Gastrocnemius medialis (tissue), 4 donors: ENCODE data around the gene ANKLE1.

Source experiments
- CTCF ChIP-seq, 5 experiments: fragments of 450-650 bp in 3 of 5; fragments of 200-600 bp in 2 of 5; sonication (generic) in 2 of 5; IDR thresholded peaks in 4 of 5; conservative IDR thresholded peaks in 1 of 5; 1 replicate in 4 of 5; 2 replicates in 1 of 5; pipeline ENCODE4 v1.5.1; 2016 to 2019; ENCODE audit warnings: antibody characterized with exemption in 5 of 5, mild to moderate bottlenecking in 3 of 5, moderate library complexity in 3 of 5
- POLR2A ChIP-seq, 2 donors: fragments of 450-650 bp; IDR thresholded peaks; one replicate each; pipeline ENCODE4 v1.6.1; 2017; ENCODE audit warnings: antibody characterized with exemption in 2 of 2, mild to moderate bottlenecking in 2 of 2, moderate library complexity in 2 of 2

DNA sequence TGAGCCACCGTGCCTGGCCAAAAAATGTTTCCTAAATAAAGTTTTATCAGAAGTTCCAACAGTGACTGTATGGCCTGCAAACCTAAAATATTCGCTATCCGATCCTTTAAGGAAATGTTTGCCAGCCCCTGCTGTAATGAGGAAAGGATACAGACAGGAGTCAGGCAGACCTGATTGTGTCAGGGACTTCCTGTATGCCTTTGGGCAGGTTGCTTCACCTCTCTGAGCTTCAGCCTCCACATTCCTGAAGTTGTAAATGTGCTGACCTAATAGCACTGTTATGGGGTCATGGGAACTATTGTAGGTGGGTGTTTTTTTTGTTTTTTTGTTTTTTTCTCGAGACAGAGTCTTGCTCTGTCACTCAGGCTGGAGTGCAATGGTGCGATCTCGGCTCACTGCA lies 15.3 kb downstream of the ANKLE1 start:
- TF ChIP-seq CTCF (IDR thresholded peaks at IDR 0.05 in 4 of 5, conservative IDR thresholded peaks at IDR 0.05 in 1 of 5), result no peak
- TF ChIP-seq POLR2A (IDR thresholded peaks at IDR 0.05), result no peak
